A673 (cell line): ENCODE data around the gene SEC22A.

Source experiments
- CTCF ChIP-seq: fragments of 300-800, 200-600 bp; sonication (generic); conservative IDR thresholded peaks from 2 replicates; pipeline ENCODE4 v1.5.1; 2017; ENCODE audit warnings: low read depth, mild to moderate bottlenecking, antibody characterized with exemption, low read length, moderate library complexity, mixed read lengths
- EZH2 ChIP-seq: fragments of 200-600 bp; sonication (generic); IDR thresholded peaks from 2 replicates; pipeline ENCODE4 v1.6.1; 2017; ENCODE audit warnings: borderline replicate concordance, low read depth, mild to moderate bottlenecking, mixed read lengths, antibody characterized with exemption, low read length; ENCODE audit not compliant: poor library complexity, severe bottlenecking

DNA sequence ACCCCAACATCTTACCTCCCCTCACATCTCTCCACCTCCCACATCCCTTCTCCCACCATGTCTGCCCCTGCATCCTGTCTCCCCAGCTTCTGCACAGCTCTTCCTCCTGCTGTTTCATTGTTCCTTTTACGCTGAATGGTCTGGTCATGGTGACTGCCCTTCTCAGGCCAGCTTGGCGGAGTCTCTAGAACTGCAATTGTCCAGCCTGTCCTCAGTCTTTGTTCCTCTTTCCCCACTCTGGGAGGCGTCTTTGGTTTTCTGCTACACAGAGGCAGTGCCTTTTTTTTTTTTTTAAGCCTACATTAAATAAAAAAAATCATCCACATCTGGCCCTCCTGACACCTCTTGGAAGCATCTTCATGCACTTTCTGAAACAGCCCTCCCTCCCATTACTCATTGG, 49.1 kb upstream of the SEC22A start:
- TF ChIP-seq CTCF (no peak), EZH2 (no peak)
